ENCODE measurements around the gene R3HDM2. TPM values are rescaled to one million over a fixed set of nuclear protein-coding genes. Genes with fewer than 3 reads are reported as not detected.

R3HDM2 gene
- total and polyA plus RNA-seq, 2 of the 13 experiments (the other 11 are each of a cell fraction or from before 2014, with no cell fraction given) = 11.1 to 23.5 TPM

DNA sequence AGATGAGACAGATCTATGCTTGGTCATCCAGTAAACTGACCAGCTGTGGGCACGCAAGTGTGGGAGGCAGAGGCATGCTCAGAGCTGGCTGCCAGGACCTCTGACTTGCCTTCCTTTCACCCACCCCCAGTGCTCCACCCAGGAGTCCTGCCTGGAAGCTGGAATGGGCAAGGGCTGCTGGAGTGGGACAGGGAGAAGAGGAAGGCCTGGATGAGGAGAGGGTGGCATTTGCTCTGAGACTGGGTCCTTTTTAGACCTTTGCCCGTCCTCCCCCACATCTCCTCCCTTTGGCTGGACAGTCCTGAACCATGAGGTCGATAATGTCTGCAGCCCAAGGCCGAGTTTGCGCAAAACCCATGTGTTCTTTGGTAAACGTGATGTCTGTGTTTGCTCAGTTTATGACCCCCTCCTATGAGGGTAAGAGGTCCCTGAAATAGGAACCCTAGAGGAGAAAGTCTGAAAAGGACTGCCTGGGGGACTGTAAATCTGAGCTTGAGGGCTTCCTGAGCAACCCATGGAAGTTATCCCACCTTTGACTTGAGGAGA, 20.5 kb upstream of the R3HDM2 start (continued):
- TF ChIP-seq, protein P1, sequence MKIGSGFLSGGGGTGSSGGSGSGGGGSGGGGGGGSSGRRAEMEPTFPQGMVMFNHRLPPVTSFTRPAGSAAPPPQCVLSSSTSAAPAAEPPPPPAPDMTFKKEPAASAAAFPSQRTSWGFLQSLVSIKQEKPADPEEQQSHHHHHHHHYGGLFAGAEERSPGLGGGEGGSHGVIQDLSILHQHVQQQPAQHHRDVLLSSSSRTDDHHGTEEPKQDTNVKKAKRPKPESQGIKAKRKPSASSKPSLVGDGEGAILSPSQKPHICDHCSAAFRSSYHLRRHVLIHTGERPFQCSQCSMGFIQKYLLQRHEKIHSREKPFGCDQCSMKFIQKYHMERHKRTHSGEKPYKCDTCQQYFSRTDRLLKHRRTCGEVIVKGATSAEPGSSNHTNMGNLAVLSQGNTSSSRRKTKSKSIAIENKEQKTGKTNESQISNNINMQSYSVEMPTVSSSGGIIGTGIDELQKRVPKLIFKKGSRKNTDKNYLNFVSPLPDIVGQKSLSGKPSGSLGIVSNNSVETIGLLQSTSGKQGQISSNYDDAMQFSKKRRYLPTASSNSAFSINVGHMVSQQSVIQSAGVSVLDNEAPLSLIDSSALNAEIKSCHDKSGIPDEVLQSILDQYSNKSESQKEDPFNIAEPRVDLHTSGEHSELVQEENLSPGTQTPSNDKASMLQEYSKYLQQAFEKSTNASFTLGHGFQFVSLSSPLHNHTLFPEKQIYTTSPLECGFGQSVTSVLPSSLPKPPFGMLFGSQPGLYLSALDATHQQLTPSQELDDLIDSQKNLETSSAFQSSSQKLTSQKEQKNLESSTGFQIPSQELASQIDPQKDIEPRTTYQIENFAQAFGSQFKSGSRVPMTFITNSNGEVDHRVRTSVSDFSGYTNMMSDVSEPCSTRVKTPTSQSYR (CRISPR knock-in tag; IDR thresholded peaks at IDR 0.05; ENCODE audit: borderline replicate concordance) = peak; percentile 98
- TF ChIP-seq, protein P2, sequence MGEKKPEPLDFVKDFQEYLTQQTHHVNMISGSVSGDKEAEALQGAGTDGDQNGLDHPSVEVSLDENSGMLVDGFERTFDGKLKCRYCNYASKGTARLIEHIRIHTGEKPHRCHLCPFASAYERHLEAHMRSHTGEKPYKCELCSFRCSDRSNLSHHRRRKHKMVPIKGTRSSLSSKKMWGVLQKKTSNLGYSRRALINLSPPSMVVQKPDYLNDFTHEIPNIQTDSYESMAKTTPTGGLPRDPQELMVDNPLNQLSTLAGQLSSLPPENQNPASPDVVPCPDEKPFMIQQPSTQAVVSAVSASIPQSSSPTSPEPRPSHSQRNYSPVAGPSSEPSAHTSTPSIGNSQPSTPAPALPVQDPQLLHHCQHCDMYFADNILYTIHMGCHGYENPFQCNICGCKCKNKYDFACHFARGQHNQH (CRISPR knock-in tag; IDR thresholded peaks at IDR 0.05) = peak; percentile 96; the same call in 1 of the 2 replicates
- TF ChIP-seq BCL6 (CRISPR knock-in tag; IDR thresholded peaks at IDR 0.05) (peak; percentile 98), HDAC1 (CRISPR knock-in tag; IDR thresholded peaks at IDR 0.05) (peak; percentile 97), ZSCAN25 (CRISPR knock-in tag; IDR thresholded peaks at IDR 0.05) (peak; percentile 79; the same call in 1 of the 2 replicates), ZSCAN9 (CRISPR knock-in tag; IDR thresholded peaks at IDR 0.05; ENCODE audit: borderline replicate concordance) (peak; percentile 95), FIP1L1 (IDR thresholded peaks at IDR 0.05; ENCODE audit: borderline replicate concordance, insufficient read depth, low read depth, low read length) (no peak), ARNT2 (CRISPR knock-in tag; IDR thresholded peaks at IDR 0.05; ENCODE audit: low read depth) (peak; percentile 49; the same call in 1 of the 2 replicates), ZNF446 (CRISPR knock-in tag; IDR thresholded peaks at IDR 0.05) (no peak), CAMTA2 (CRISPR knock-in tag; IDR thresholded peaks at IDR 0.05; ENCODE audit: borderline replicate concordance) (no peak), ZNF772 (CRISPR knock-in tag; IDR thresholded peaks at IDR 0.05) (peak; percentile 89; the same call in 1 of the 2 replicates), HHEX (CRISPR knock-in tag; IDR thresholded peaks at IDR 0.05) (peak; percentile 70), MAFF (IDR thresholded peaks at IDR 0.05; ENCODE audit: low read depth, low read length) (no peak), MAF1 (CRISPR knock-in tag; IDR thresholded peaks at IDR 0.05; ENCODE audit: borderline replicate concordance) (no peak), ZNF615 (CRISPR knock-in tag; IDR thresholded peaks at IDR 0.05; ENCODE audit: borderline replicate concordance) (no peak)
- TF ChIP-seq, protein P3, sequence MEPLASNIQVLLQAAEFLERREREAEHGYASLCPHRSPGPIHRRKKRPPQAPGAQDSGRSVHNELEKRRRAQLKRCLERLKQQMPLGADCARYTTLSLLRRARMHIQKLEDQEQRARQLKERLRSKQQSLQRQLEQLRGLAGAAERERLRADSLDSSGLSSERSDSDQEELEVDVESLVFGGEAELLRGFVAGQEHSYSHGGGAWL (CRISPR knock-in tag; IDR thresholded peaks at IDR 0.05) = peak; percentile 65; the same call in 1 of the 2 replicates
- TF ChIP-seq, protein P4, sequence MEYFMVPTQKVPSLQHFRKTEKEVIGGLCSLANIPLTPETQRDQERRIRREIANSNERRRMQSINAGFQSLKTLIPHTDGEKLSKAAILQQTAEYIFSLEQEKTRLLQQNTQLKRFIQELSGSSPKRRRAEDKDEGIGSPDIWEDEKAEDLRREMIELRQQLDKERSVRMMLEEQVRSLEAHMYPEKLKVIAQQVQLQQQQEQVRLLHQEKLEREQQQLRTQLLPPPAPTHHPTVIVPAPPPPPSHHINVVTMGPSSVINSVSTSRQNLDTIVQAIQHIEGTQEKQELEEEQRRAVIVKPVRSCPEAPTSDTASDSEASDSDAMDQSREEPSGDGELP (IDR thresholded peaks at IDR 0.05; ENCODE audit: borderline replicate concordance, low read depth) = peak; percentile 91; the same call in 1 of the 2 replicates
- TF ChIP-seq, protein P5, sequence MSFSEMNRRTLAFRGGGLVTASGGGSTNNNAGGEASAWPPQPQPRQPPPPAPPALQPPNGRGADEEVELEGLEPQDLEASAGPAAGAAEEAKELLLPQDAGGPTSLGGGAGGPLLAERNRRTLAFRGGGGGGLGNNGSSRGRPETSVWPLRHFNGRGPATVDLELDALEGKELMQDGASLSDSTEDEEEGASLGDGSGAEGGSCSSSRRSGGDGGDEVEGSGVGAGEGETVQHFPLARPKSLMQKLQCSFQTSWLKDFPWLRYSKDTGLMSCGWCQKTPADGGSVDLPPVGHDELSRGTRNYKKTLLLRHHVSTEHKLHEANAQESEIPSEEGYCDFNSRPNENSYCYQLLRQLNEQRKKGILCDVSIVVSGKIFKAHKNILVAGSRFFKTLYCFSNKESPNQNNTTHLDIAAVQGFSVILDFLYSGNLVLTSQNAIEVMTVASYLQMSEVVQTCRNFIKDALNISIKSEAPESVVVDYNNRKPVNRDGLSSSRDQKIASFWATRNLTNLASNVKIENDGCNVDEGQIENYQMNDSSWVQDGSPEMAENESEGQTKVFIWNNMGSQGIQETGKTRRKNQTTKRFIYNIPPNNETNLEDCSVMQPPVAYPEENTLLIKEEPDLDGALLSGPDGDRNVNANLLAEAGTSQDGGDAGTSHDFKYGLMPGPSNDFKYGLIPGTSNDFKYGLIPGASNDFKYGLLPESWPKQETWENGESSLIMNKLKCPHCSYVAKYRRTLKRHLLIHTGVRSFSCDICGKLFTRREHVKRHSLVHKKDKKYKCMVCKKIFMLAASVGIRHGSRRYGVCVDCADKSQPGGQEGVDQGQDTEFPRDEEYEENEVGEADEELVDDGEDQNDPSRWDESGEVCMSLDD (CRISPR knock-in tag; IDR thresholded peaks at IDR 0.05; ENCODE audit: borderline replicate concordance) = peak; percentile 42; the same call in 1 of the 2 replicates
- TF ChIP-seq, protein P6, sequence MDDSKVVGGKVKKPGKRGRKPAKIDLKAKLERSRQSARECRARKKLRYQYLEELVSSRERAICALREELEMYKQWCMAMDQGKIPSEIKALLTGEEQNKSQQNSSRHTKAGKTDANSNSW (CRISPR knock-in tag; IDR thresholded peaks at IDR 0.05; ENCODE audit: borderline replicate concordance) = no peak
